H9 (cell line): Measurements from ENCODE around the gene ZNF471. TPM values are rescaled to one million over a fixed set of nuclear protein-coding genes. Genes with fewer than 3 reads are reported as not detected.

Experiments
- DNase-seq: peaks from one replicate; pipeline ENCODE4 v3.0.0-alpha.2; 2017
- H2AFZ ChIP-seq: one replicate; pipeline ENCODE4 v1.6.1; 2013; ENCODE audit warnings: mild to moderate bottlenecking, low read length, control low read depth, moderate library complexity
- H2AK5ac ChIP-seq: 2 replicates; pipeline ENCODE4 v1.6.1; 2013; ENCODE audit warnings: low read length, control low read depth, mixed read lengths; ENCODE audit not compliant: insufficient read length
- H2BK120ac ChIP-seq: one replicate; pipeline ENCODE4 v1.6.1; 2013; ENCODE audit warnings: low read depth, mild to moderate bottlenecking, low read length, control low read depth, inconsistent platforms; ENCODE audit not compliant: poor library complexity, severe bottlenecking
- H2BK12ac ChIP-seq: 2 replicates; pipeline ENCODE4 v1.6.1; 2013; ENCODE audit warnings: low read length, control low read depth, mixed read lengths, low read depth; ENCODE audit not compliant: insufficient read length
- H2BK15ac ChIP-seq: 2 replicates; pipeline ENCODE4 v1.6.1; 2013; ENCODE audit warnings: low read depth, low read length, control low read depth
- H2BK20ac ChIP-seq: one replicate; pipeline ENCODE4 v1.6.1; 2013; ENCODE audit warnings: low read depth, mild to moderate bottlenecking, low read length, control low read depth, inconsistent platforms; ENCODE audit not compliant: poor library complexity, severe bottlenecking
- H2BK5ac ChIP-seq: 2 replicates; pipeline ENCODE4 v1.6.1; 2013; ENCODE audit warnings: low read length, control low read depth, mixed read lengths; ENCODE audit not compliant: insufficient read length
- H3K14ac ChIP-seq: 2 replicates; pipeline ENCODE4 v1.6.1; 2013; ENCODE audit warnings: low read length, control low read depth; ENCODE audit not compliant: insufficient read depth
- H3K18ac ChIP-seq: 2 replicates; pipeline ENCODE4 v1.6.1; 2013; ENCODE audit warnings: low read depth, mild to moderate bottlenecking, mixed read lengths, low read length, control low read depth; ENCODE audit not compliant: insufficient read length
- H3K23ac ChIP-seq: 2 replicates; pipeline ENCODE4 v1.6.1; 2013; ENCODE audit warnings: low read length, control low read depth, mixed read lengths, low read depth; ENCODE audit not compliant: insufficient read length
- H3K23me2 ChIP-seq: 2 replicates; pipeline ENCODE4 v1.6.1; 2013; ENCODE audit warnings: low read depth, mild to moderate bottlenecking, mixed read lengths, low read length, control low read depth; ENCODE audit not compliant: insufficient read length, poor library complexity, severe bottlenecking
- H3K27ac ChIP-seq: 2 replicates; pipeline ENCODE4 v1.5.1; 2013; ENCODE audit warnings: low read length, control low read depth, mixed read lengths, low read depth; ENCODE audit not compliant: insufficient read length
- H3K27me3 ChIP-seq: 2 replicates; pipeline ENCODE4 v1.6.1; 2013; ENCODE audit warnings: low read length, control low read depth, inconsistent platforms; ENCODE audit not compliant: insufficient read depth
- H3K4ac ChIP-seq: 2 replicates; pipeline ENCODE4 v1.6.1; 2013; ENCODE audit warnings: low read depth, mild to moderate bottlenecking, control low read depth, inconsistent platforms, low read length, moderate library complexity
- H3K4me1 ChIP-seq: 2 replicates; pipeline ENCODE4 v1.6.1; 2013; ENCODE audit warnings: low read length, control low read depth, inconsistent platforms; ENCODE audit not compliant: insufficient read depth
- H3K4me2 ChIP-seq: 2 replicates; pipeline ENCODE4 v1.6.1; 2013; ENCODE audit warnings: low read length, control low read depth, mixed read lengths; ENCODE audit not compliant: insufficient read length, insufficient read depth
- H3K56ac ChIP-seq: 2 replicates; pipeline ENCODE4 v1.6.1; 2013; ENCODE audit warnings: low read depth, mild to moderate bottlenecking, mixed read lengths, low read length, control low read depth; ENCODE audit not compliant: insufficient read length
- H3K79me1 ChIP-seq: 2 replicates; pipeline ENCODE4 v1.6.1; 2013; ENCODE audit warnings: low read depth, mild to moderate bottlenecking, moderate library complexity, low read length, control low read depth, inconsistent platforms; ENCODE audit not compliant: insufficient read depth, poor library complexity, severe bottlenecking
- H3K79me2 ChIP-seq: 2 replicates; pipeline ENCODE4 v1.6.1; 2013; ENCODE audit warnings: low read length, control low read depth, inconsistent platforms; ENCODE audit not compliant: insufficient read depth
- H3K9ac ChIP-seq: 2 replicates; pipeline ENCODE4 v1.6.1; 2013; ENCODE audit warnings: low read length, control low read depth, mixed read lengths; ENCODE audit not compliant: insufficient read length; ENCODE audit errors: extremely low read depth
- H3K9me3 ChIP-seq: one replicate; pipeline ENCODE4 v1.6.1; 2013; ENCODE audit warnings: low read depth, low read length, inconsistent platforms; ENCODE audit not compliant: control insufficient read depth
- H3T11ph ChIP-seq: one replicate; pipeline ENCODE4 v1.6.1; 2013; ENCODE audit warnings: mild to moderate bottlenecking, low read length, control low read depth, inconsistent platforms
- H4K20me1 ChIP-seq: one replicate; pipeline ENCODE4 v1.6.1; 2013; ENCODE audit not compliant: control insufficient read depth, insufficient read length, insufficient read depth
- H4K5ac ChIP-seq: 2 replicates; pipeline ENCODE4 v1.6.1; 2013; ENCODE audit warnings: low read depth, mild to moderate bottlenecking, mixed read lengths, low read length, control low read depth; ENCODE audit not compliant: insufficient read length
- H4K8ac ChIP-seq: replicated peaks from 2 replicates; pipeline ENCODE4 v1.6.1; 2013; ENCODE audit warnings: low read length, control low read depth, mixed read lengths, low read depth; ENCODE audit not compliant: insufficient read length
- H4K91ac ChIP-seq: 2 replicates; pipeline ENCODE4 v1.6.1; 2013; ENCODE audit warnings: low read depth, mild to moderate bottlenecking, moderate library complexity, mixed read lengths, low read length, control low read depth; ENCODE audit not compliant: insufficient read length
- H3K27ac Mint-ChIP-seq, 3 experiments: 2 replicates in 2 of 3; 3 replicates in 1 of 3; pipeline ENCODE4 v1.8.0; 2020 to 2021; ENCODE audit warnings: mixed read lengths in 3 of 3, mild to moderate bottlenecking in 1 of 3, moderate library complexity in 1 of 3
- H3K27me3 Mint-ChIP-seq: 2 replicates; pipeline ENCODE4 v1.8.0; 2021; ENCODE audit warnings: low read depth, mild to moderate bottlenecking, moderate library complexity, mixed read lengths
- H3K36me3 Mint-ChIP-seq, 3 experiments: 2 replicates in 2 of 3; 3 replicates in 1 of 3; pipeline ENCODE4 v1.8.0; 2020 to 2021; ENCODE audit warnings: low read depth in 3 of 3, mixed read lengths in 3 of 3; ENCODE audit not compliant: insufficient read depth in 1 of 3
- H3K4me1 Mint-ChIP-seq, 2 experiments: 2 replicates each; pipeline ENCODE4 v1.8.0; 2020; ENCODE audit warnings: mixed read lengths in 2 of 2
- H3K4me3 Mint-ChIP-seq, 2 experiments: 2 replicates in 1 of 2; 3 replicates in 1 of 2; pipeline ENCODE4 v1.8.0; 2020 to 2021; ENCODE audit warnings: mild to moderate bottlenecking in 2 of 2, mixed read lengths in 2 of 2, moderate library complexity in 1 of 2
- H3K9me3 Mint-ChIP-seq, 2 experiments: 2 replicates in 1 of 2; 3 replicates in 1 of 2; pipeline ENCODE4 v1.8.0; 2020; ENCODE audit warnings: mild to moderate bottlenecking in 2 of 2, mixed read lengths in 2 of 2, moderate library complexity in 1 of 2
- WGBS: extraction: QIAGEN DNeasy Blood & Tissue Kit; methylation state at CpG from one replicate; pipeline ENCODE4 v1.1.7; 2013; ENCODE audit warnings: missing lambda C conversion rate, low lambda C conversion rate, mixed read lengths; ENCODE audit not compliant: insufficient read length; ENCODE audit errors: extremely low coverage; 5-methylcytosine and 5-hydroxymethylcytosine counted together
- total RNA-seq: library from RNA; stranded (reverse); gene quantifications from 2 replicates; pipeline ENCODE4 v1.2.1, GENCODE V29; 2021
- TF ChIP-seq, protein P1 (sequence below): fragments of 200-600 bp; sonication (generic); conservative IDR thresholded peaks from 3 replicates; pipeline ENCODE4 v1.8.0; 2021; ENCODE audit warnings: antibody characterized with exemption, mild to moderate bottlenecking

ZNF471 gene
- total RNA-seq, 1 experiment from 2014 or later, result not detected

- H4K5ac ChIP-seq, result no peak overlapping the region
- H3K9me3 ChIP-seq, result peaks cover 86% of the 10 kb centered on the region
- no peaks in the 10 kb centered on the region for H3K27me3 Mint-ChIP-seq
Observed at GRCh38 chr19:56572589-56572988, 64.9 kb downstream of the ZNF471 start.

More at GRCh38 chr19:56572589-56572988, 64.9 kb downstream of the ZNF471 start:
- no peaks in the 10 kb centered on the region for H3K79me2 ChIP-seq
- no peak overlapping the region for H3K4me2 ChIP-seq
- H2AK5ac ChIP-seq, result no peak overlapping the region
- no peak overlapping the region for H3K56ac ChIP-seq
- Mint-ChIP-seq H3K36me3 (peaks cover 86 to 97% (median 96%) of the 10 kb centered on the region in 3 experiments), H3K4me1 (peaks cover 3 to 4% of the 10 kb centered on the region in 2 experiments; a peak in 3 of 4 replicates), H3K4me3 (no peak overlapping the region), H3K27ac (no peak overlapping the region), H3K9me3 (peaks cover 88 to 89% of the 10 kb centered on the region in 2 experiments)
- no peak overlapping the region for H3K23ac ChIP-seq
- H4K20me1 ChIP-seq, result no peaks in the 10 kb centered on the region
- H4K8ac ChIP-seq, result no peak overlapping the region
- no peak overlapping the region for H2AFZ ChIP-seq
- no peak overlapping the region for H3K14ac ChIP-seq
- H3T11ph ChIP-seq, result no peak overlapping the region
- no peak overlapping the region for H2BK5ac ChIP-seq
- no peak overlapping the region for H2BK20ac ChIP-seq
- no peak overlapping the region for H2BK15ac ChIP-seq
- no peak overlapping the region for H3K27ac ChIP-seq
- H3K79me1 ChIP-seq, result no peaks in the 10 kb centered on the region
- no peak overlapping the region for H3K18ac ChIP-seq
- H3K23me2 ChIP-seq, result peaks cover 3% of the 10 kb centered on the region
- H3K27me3 ChIP-seq, result no peaks in the 10 kb centered on the region
- peaks cover 4% of the 10 kb centered on the region; the same call in 1 of the 2 replicates for H3K4me1 ChIP-seq
- WGBS, result no CpG with 5 or more reads among the region's 2 CpGs
- H3K4ac ChIP-seq, result no peak overlapping the region
- TF ChIP-seq, protein P1, sequence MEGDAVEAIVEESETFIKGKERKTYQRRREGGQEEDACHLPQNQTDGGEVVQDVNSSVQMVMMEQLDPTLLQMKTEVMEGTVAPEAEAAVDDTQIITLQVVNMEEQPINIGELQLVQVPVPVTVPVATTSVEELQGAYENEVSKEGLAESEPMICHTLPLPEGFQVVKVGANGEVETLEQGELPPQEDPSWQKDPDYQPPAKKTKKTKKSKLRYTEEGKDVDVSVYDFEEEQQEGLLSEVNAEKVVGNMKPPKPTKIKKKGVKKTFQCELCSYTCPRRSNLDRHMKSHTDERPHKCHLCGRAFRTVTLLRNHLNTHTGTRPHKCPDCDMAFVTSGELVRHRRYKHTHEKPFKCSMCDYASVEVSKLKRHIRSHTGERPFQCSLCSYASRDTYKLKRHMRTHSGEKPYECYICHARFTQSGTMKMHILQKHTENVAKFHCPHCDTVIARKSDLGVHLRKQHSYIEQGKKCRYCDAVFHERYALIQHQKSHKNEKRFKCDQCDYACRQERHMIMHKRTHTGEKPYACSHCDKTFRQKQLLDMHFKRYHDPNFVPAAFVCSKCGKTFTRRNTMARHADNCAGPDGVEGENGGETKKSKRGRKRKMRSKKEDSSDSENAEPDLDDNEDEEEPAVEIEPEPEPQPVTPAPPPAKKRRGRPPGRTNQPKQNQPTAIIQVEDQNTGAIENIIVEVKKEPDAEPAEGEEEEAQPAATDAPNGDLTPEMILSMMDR, result no peak
- H4K91ac ChIP-seq, result no peak overlapping the region
- H3K9ac ChIP-seq, result no peak overlapping the region
- H2BK120ac ChIP-seq, result no peak overlapping the region
- no peak overlapping the region for H2BK12ac ChIP-seq
- DNase-seq, result no peak
